NCI-H2081 treated with DMSO at 0.1 percent for 48 hours (cell line): ENCODE measurements around the gene EFCAB10.

ENCODE experiments used
- DNase-seq: peaks from one replicate; lab custom pipeline; 2025; lab: John Stamatoyannopoulos, UW

Gene EFCAB10

GRCh38 chr7:105581066-105581811 lies at the start of gene EFCAB10:
TSS of gene EFCAB10 (minus strand) at chr7:105581493. CDS start at chr7:105581463, 30 bp downstream.
- DNase-seq: no peak

DNA sequence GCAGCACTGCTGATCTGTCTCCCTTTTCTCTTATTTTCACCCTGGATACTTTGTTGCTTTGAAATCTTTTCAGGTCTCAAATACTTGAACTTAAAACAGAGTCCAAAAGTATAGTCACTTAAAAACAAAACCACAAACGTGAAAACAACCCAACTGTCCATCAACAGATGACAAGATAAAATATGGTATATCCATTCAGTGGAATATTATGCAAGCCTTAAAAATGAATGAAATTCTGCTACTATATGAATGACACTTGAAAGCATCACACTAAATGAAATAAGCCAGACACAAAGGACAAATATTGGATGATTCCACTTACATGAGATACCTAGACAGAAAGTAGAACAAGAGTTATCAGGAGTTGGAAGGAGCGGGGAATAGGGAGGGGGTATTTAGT lies 44.7 kb upstream of the EFCAB10 start:
- no peak for DNase-seq

DNA sequence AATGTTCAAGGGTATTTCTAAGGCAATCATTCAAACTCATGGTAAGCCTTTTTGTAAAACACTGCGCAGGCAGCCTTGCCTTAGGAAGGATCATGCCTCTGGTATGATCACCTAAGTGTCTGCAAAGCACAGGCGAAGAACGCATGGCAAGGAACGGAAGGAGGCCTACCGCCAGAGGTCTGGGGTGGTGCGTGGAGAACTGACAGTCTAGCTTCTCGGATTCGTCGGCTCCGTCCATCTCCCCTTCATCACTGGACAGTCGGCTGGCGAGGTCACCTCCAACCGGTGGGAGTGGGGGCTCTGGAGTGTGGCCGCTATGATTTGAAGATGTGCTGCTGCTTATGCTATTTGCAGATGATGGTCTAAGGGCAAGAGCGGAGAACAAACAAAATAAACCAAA lies 42.6 kb upstream of the EFCAB10 start:
- DNase-seq: no peak

DNA sequence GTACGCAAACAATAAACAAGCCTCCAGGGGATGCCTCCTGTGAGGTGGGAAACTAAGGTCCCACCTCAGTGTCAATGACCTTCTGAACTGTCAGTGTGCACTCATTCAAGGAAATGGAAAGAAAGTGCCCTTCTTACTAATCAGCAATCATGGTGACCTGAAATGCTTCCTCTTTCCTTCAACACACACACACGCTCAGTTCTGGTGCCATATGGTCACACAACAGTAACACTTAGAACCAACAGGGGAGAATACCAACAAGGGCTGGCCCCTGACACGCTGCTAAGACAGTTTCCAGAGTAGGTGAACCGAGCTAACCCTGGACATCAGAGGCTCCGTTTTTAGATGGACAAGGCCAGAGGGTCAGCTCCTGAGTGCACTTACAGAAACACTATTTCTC lies 42.1 kb upstream of the EFCAB10 start:
- DNase-seq: no peak

DNA sequence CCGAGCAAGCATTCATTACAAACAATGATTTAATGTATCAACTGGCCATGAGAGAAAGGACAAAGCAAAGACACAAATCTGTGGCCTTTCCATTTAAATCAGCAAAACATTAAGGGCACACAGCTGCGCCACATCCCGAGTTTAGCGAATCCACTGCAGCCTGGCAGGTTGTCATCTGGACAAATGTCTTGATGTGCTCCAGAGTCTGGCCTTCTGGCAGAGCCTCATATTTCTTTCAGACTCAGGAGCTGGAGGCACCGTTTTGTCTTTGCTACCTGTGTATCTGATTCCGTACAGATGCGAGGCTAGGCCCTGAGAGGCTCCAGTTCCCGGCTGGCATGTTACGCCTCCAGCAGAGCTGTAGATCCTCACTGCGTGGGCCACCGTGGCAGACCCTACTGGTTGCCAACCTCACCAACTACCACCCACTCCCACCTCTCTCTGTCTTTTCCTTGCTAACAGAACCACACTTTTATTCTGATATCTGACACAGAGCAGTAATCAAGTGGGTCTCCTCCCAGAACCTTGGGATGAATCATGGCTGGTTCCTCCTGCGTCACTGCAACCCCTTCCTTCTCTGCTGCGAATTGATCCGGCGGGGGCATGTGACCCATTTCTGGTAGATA lies 40.9 kb upstream of the EFCAB10 start:
- DNase-seq: no peak

DNA sequence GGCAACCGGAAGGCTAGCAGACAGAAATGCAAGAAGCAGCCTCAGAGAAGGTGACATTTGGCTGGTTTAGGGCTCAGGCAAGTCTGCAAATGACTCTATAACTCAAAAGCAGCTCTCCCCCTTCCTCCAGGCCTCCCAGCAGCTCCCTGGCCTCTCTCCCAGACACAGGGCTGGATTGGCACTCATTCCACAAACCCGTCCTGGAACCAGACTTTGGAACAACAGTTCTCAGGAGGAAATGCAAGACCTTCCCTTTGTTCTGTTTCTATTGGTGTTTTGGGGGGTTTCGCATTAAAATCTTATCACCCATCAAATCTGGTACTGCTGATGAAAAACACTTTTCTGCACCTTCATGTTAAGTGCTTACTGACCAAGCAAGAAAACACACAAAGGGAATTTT lies 40.3 kb upstream of the EFCAB10 start:
- DNase-seq: no peak

- DNase-seq: no peak
Measured at GRCh38 chr7:105621176-105621575, 39.9 kb upstream of the EFCAB10 start.

GRCh38 chr7:105619590-105619989 lies 38.3 kb upstream of the EFCAB10 start:
- DNase-seq: no peak

- DNase-seq: no peak
Measured at GRCh38 chr7:105618016-105618296, 36.7 kb upstream of the EFCAB10 start.

- DNase-seq: no peak
Measured at GRCh38 chr7:105617280-105618015, 36.2 kb upstream of the EFCAB10 start.

GRCh38 chr7:105614341-105614840 lies 33.1 kb upstream of the EFCAB10 start:
- DNase-seq: no peak

- DNase-seq: no peak
Measured at GRCh38 chr7:105613611-105614330, 32.5 kb upstream of the EFCAB10 start.

DNA sequence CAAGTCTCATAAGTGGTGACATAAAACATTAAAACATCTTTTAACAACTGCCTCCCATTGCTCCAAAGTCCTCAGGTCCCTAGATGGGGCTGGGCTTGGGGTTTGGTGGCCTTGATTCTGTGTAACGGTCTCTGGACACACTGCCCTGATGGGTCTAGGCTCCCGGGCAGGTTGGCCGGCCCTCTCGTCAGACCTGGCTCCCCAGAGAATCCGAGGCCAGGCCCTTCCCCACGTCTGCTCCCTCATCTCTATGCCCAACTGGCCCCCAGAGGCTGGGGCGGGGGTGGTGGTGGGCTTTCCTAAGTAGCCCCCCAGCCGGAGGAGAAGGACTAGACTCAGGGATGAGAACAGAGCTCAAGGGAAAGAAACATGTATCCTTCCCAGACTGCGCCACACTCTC lies 31.5 kb upstream of the EFCAB10 start:
- DNase-seq: no peak

DNA sequence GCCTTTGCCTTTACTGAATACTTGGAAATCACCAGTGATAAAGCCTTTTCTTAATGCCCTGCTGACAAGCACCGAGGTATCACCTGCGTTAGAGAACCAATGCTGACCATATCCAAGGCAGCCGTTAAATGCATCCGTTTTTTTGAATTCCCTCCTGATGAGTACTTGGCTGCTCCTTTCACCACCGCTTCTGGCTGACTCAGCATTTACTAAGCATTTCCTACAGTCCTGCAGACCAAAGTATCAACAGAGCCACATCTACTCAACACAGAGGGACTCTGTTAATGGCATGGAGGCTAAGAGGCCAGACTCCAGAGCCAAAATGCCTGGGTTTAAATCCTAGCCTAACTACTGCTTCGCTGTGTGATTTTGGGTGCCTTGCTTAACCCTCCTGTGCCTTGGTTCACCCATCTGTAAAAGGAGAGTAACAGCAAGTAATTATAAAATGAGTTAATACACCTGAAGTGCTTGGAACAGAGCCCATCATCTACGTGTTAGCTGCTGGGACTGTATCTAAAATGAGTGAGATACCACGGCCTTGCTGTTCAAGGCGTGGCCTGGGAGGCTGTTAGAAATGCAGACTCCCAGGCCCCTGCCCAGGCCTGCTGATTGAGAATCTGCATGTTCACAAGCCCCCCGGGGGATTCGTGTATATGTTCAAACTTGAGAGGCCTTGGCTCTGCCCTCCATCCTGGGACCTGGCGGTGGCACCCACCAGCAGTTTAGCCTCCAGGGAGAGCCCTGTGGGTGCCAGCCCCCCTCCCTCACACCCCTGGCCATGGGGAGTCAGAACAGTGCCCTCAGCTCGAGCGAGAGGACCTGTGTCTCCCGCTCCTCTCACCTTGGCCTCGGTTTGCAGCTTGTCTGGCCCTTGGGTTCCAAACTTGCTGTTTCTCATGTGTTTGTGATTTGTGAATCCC lies 30.8 kb upstream of the EFCAB10 start:
- DNase-seq: no peak

GRCh38 chr7:105610165-105610930 lies 29.1 kb upstream of the EFCAB10 start:
- no peak for DNase-seq

DNA sequence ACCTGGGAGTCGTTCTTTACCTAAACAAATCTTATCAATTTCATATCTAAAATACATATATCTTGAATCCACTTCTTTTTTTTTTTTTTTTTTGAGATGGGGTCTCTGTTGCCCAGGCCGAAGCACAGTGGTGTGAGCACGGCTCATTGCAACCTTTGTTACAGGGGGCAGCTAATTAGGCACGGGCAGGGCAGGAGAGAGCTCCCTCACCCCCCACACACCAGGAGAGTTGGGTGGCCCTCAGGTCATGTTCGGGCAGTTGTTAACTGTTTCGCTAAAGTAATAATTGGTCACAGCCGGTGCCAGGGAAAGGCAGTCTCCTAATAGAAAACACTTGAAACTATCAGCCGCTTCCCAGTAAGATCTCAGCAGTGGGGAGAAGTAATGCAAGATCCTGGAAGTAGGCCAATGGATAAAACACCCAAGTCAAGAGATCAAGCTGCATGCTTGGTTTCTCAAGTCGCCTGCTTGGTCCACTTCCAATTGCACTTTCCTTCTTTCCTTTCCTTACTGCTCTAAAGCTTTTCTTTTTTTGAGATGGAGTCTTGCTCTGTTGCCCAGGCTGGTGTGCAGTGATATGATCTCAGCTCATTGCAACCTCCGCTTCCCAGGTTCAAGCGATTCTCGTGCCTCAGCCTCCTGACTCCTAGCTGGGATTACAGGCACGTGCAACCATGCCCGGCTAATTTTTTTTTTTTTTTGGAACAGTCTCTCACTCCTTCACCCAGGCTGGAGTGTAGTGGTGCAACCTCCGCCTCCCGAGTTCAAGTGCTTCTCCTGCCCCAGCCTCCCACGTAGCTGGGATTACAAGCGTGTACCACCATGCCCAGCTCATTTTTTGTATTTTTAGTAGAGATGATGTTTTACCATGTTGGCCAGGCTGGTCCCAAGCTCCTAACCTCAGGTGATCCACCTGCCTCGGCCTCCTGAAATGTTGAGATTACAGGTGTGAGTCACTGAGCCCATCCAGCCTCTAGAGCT lies 21.3 kb upstream of the EFCAB10 start:
- no peak for DNase-seq

DNA sequence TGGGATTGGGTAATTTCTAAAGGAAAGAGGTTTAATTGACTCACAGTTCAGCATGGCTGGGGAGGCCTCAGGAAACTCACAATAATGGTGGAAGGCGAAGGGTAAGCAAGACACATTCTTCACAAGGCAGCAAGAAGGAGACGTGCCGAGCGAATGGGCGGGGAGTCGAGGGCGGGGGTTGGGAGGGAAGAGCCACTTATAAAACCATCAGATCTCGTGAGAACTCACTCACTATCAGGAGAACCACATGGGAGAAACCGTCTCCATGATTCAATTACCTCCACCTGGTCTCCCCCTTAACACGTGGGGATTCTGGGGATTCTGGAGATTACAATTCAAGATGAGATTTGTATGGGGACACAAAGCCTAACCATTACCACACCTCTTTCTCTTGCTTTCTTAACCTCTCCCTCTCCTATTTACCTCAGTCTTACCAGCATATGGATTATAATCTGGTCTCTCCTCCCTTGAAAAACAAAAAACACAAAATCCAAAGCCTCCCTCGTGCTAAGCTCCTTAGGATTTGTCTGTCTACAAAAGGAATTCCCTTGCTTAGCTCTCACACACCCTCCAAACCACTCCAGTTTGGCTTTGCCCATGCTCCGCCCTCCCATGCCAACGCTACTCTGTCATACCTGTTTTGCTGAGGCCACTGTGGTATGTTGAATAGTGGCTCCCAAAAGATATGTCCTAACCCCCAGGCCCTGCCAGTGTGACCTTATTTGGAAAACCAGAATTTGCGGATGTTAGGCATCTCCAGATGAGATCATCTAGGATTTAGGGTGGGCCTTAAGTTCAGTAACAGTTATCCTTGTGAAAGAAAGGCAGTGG lies 19.6 kb upstream of the EFCAB10 start:
- DNase-seq: no peak

DNA sequence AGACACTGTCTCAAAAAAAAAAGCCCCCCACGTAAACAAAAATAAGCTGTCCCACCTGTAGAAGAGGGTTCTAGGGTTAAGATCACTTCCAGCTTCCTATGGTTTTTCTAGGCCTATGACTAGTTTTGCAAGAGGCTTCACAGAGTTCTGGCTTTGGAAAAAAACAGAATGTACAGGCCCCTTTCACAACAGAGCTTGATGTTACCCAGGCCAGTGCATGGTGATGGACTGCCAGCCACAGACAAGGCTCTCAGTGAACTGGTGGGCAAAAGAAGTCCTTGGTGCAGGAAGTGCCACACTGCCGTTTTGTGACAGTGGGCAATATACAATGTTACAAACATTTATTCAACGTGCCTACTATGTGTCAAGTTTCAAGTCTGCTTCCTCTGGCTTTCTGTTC lies 18.3 kb upstream of the EFCAB10 start:
- DNase-seq: no peak
